IPS-NIHi7 (cell line): ENCODE data around the gene PCBP3.

Source experiments
- DNase-seq: peaks from one replicate; pipeline ENCODE4 v3.0.0; 2012; ENCODE audit warnings: mixed read lengths; ENCODE audit errors: extremely low spot score

PCBP3 gene

GRCh38 chr21:45787371-45787770, 143.8 kb downstream of the PCBP3 start:
- no peak for DNase-seq

- DNase-seq, result no peak
Measured at GRCh38 chr21:45788198-45788597, 144.7 kb downstream of the PCBP3 start.

GRCh38 chr21:45788637-45789506, 145.3 kb downstream of the PCBP3 start:
- no peak for DNase-seq

- no peak for DNase-seq
Measured at GRCh38 chr21:45790427-45790826, 146.9 kb downstream of the PCBP3 start.

GRCh38 chr21:45791562-45792418, 148.3 kb downstream of the PCBP3 start:
- no peak for DNase-seq

- DNase-seq, result no peak
Measured at GRCh38 chr21:45792682-45793383, 149.3 kb downstream of the PCBP3 start.

GRCh38 chr21:45794027-45794426, 150.5 kb downstream of the PCBP3 start:
- DNase-seq, result no peak

- no peak for DNase-seq
Measured at GRCh38 chr21:45796003-45796402, 152.5 kb downstream of the PCBP3 start.

GRCh38 chr21:45797338-45797737, 153.8 kb downstream of the PCBP3 start:
- no peak for DNase-seq

- no peak for DNase-seq
Measured at GRCh38 chr21:45799765-45800338, 156.3 kb downstream of the PCBP3 start.

GRCh38 chr21:45800339-45801080, 157.0 kb downstream of the PCBP3 start:
- DNase-seq, result peak; percentile 6

- peak; percentile 4 for DNase-seq
Measured at GRCh38 chr21:45801129-45801964, 157.8 kb downstream of the PCBP3 start.

- DNase-seq, result no peak
Measured at GRCh38 chr21:45801989-45802388, 158.5 kb downstream of the PCBP3 start.

GRCh38 chr21:45802425-45802824, 158.9 kb downstream of the PCBP3 start:
- no peak for DNase-seq

- DNase-seq, result no peak
Measured at GRCh38 chr21:45802956-45803617, 159.6 kb downstream of the PCBP3 start.

- no peak for DNase-seq
Measured at GRCh38 chr21:45803618-45804340, 160.3 kb downstream of the PCBP3 start.

- DNase-seq, result no peak
Measured at GRCh38 chr21:45804809-45805313, 161.3 kb downstream of the PCBP3 start.

- no peak for DNase-seq
Measured at GRCh38 chr21:45805321-45805720, 161.8 kb downstream of the PCBP3 start.

- DNase-seq, result no peak
Measured at GRCh38 chr21:45806042-45806441, 162.5 kb downstream of the PCBP3 start.
